ENCODE measurements around the gene PTGR2. TPM values are rescaled to one million over a fixed set of nuclear protein-coding genes. Genes with fewer than 3 reads are reported as not detected.

PTGR2 gene
- total and polyA plus RNA-seq, 2 of the 8 experiments (the other 6 are each of a cell fraction or from before 2014, with no cell fraction given), result 6.0 to 17.5 TPM

GRCh38 chr14:73859145-73859544 is 7.5 kb downstream of the PTGR2 start:
- no peak for FAIRE-seq
- Histone ChIP-seq H3K4ac (replicated peaks; ENCODE audit: insufficient read length, low read depth, low read length) (no peak overlapping the region), H3K36me3 (ENCODE audit: control insufficient read depth in 2 of 4, insufficient read depth in 4 of 4, low read length in 3 of 4) (peaks cover 0 to 21% (median 12%) of the 10 kb centered on the region in 4 experiments; a peak in 5 of 8 replicates), H2BK5ac (ENCODE audit: low read depth, low read length) (no peak overlapping the region), H3K4me2 (ENCODE audit: insufficient read depth in 1 of 2, low read depth in 2 of 2, low read length in 2 of 2) (no peak overlapping the region), H4K20me1 (replicated peaks in 1 of 2; ENCODE audit: control insufficient read depth in 1 of 2, insufficient read depth in 2 of 2, low read length in 2 of 2) (no peaks in the 10 kb centered on the region), H2BK12ac (ENCODE audit: low read depth, low read length) (no peak overlapping the region), H2BK15ac (ENCODE audit: low read length) (no peak overlapping the region), H3K56ac (replicated peaks; ENCODE audit: insufficient read length, low read depth, low read length) (no peak overlapping the region), H3K9ac (replicated peaks in 1 of 4; ENCODE audit: extremely low read depth in 1 of 4, low read depth in 3 of 4, low read length in 3 of 4) (no peak overlapping the region), H4K91ac (replicated peaks; ENCODE audit: insufficient read length, low read length) (no peak overlapping the region), H3K18ac (ENCODE audit: extremely low read depth, low read length) (no peak overlapping the region), H3K23ac (ENCODE audit: insufficient read length) (no peak overlapping the region), H2AFZ (ENCODE audit: low read length) (no peak overlapping the region), H3K79me1 (ENCODE audit: low read depth, low read length) (no peaks in the 10 kb centered on the region), H3K4me3 (ENCODE audit: extremely low read depth in 1 of 4, insufficient read depth in 2 of 4, low read depth in 3 of 4, low read length in 4 of 4) (no peak overlapping the region), H2BK20ac (ENCODE audit: low read length) (no peak overlapping the region), H4K8ac (ENCODE audit: extremely low read depth, insufficient read depth, low read length) (no peak overlapping the region), H3K27ac (ENCODE audit: low read depth, low read length) (no peak overlapping the region), H2AK5ac (ENCODE audit: low read depth, low read length) (no peak overlapping the region), H3K14ac (ENCODE audit: insufficient read length) (no peak overlapping the region), H3K23me2 (ENCODE audit: low read depth, low read length) (no peaks in the 10 kb centered on the region), H3K4me1 (replicated peaks in 1 of 4; ENCODE audit: control insufficient read depth in 3 of 4, insufficient read depth in 4 of 4, low read length in 3 of 4) (no peaks in the 10 kb centered on the region), H2BK120ac (replicated peaks; ENCODE audit: low read depth, low read length) (no peak overlapping the region), H3K27me3 (replicated peaks in 1 of 4; ENCODE audit: control insufficient read depth in 3 of 4, extremely low read depth in 1 of 4, insufficient read depth in 3 of 4, low read length in 3 of 4) (no peaks in the 10 kb centered on the region), H4K5ac (ENCODE audit: insufficient read length, low read depth, low read length) (no peak overlapping the region), H3K79me2 (ENCODE audit: control insufficient read depth in 1 of 2, insufficient read depth in 2 of 2, low read length in 2 of 2) (no peaks in the 10 kb centered on the region; a peak in 1 of 4 replicates), H3K9me3 (ENCODE audit: insufficient read depth in 2 of 2, low read depth in 1 of 2, low read length in 1 of 2) (no peaks in the 10 kb centered on the region)
- POLR2A ChIA-PET (ENCODE audit: partially characterized antibody), result interaction anchor here (1.0 kb wide), 1 partner anchor 10 kb away, joined by 3 read pairs; no protein-coding TSS in a partner anchor
- TF ChIP-seq RNF2 (IDR thresholded peaks at IDR 0.05; ENCODE audit: borderline replicate concordance, low read depth, low read length, missing control alignments, poor library complexity, severe bottlenecking) (no peak), RFX5 (IDR thresholded peaks at IDR 0.05; ENCODE audit: borderline replicate concordance, low read depth, low read length) (no peak), SRF (IDR thresholded peaks at IDR 0.05; ENCODE audit: low read depth, low read length) (no peak)
- CTCF ChIA-PET (ENCODE audit: partially characterized antibody), result no interaction called here
- DNase-seq (ENCODE audit: low read depth in 1 of 2, low spot score in 2 of 2), result no peak
